NB4 (cell line): Measurements from ENCODE around the gene GAS2.
A peak's percentile ranks its signal among the peaks of the same experiment; 100 is the strongest.

Experiments
- DNase-seq: peaks from one replicate; pipeline ENCODE4 v3.0.0; 2010; ENCODE audit warnings: low read depth
- H3K4me3 ChIP-seq: one replicate; pipeline ENCODE4 v1.5.1; 2011; ENCODE audit warnings: mild to moderate bottlenecking, low read depth, low read length, moderate library complexity
- CTCF ChIP-seq: IDR thresholded peaks from one replicate; pipeline ENCODE4 v1.5.1; 2012; ENCODE audit warnings: low read depth, low read length
- MAX ChIP-seq: IDR thresholded peaks from 2 replicates; pipeline ENCODE4 v1.6.1; 2011; ENCODE audit warnings: low read depth, low read length
- MYC ChIP-seq: IDR thresholded peaks from 2 replicates; pipeline ENCODE4 v1.6.1; 2011; ENCODE audit warnings: low read depth, low read length
- POLR2A ChIP-seq: IDR thresholded peaks from 2 replicates; pipeline ENCODE4 v1.6.1; 2011; ENCODE audit warnings: mild to moderate bottlenecking; ENCODE audit not compliant: insufficient read length; ENCODE audit errors: extremely low read depth

The GAS2 gene

GRCh38 chr11:22828373-22828772 lies 162.0 kb downstream of the GAS2 start:
- DNase-seq: peak; percentile 6
- no peak for TF ChIP-seq POLR2A
- no peak for TF ChIP-seq MAX
- no peak for TF ChIP-seq MYC
- TF ChIP-seq CTCF: no peak
- H3K4me3 ChIP-seq: peak overlapping the region; percentile 72

- no peak for TF ChIP-seq POLR2A
- no peak for TF ChIP-seq MYC
- TF ChIP-seq CTCF: peak; percentile 27
- TF ChIP-seq MAX: no peak
- peak; percentile 80 for DNase-seq
- H3K4me3 ChIP-seq: peak within 1 kb of the TSS; percentile 72
These were observed 163.0 kb downstream of the GAS2 start, which contains the start of gene SVIP for GRCh38 chr11:22829231-22830081. SVIP (minus strand) TSS chr11:22829801; CDS start chr11:22829748, 53 bp downstream.

- TF ChIP-seq POLR2A (no peak), MAX (no peak), MYC (no peak), CTCF (no peak)
- no peak for DNase-seq
These were observed 163.6 kb downstream of the GAS2 start for GRCh38 chr11:22830082-22830414.

GRCh38 chr11:22832315-22833015 lies 166.1 kb downstream of the GAS2 start:
- DNase-seq: no peak
- H3K4me3 ChIP-seq: no peak overlapping the region
- TF ChIP-seq MYC (no peak), MAX (no peak), POLR2A (no peak), CTCF (no peak)

More at GRCh38 chr11:22830082-22830414, 163.6 kb downstream of the GAS2 start:
- H3K4me3 ChIP-seq: peak overlapping the region; percentile 34

- no peak overlapping the region for H3K4me3 ChIP-seq
- DNase-seq: no peak
- TF ChIP-seq MAX (no peak), POLR2A (no peak), CTCF (no peak), MYC (no peak)
These were observed 180.3 kb downstream of the GAS2 start for GRCh38 chr11:22846726-22847125.
